Measurements from ENCODE around the gene HLA-DOB.

HLA-DOB gene

DNA sequence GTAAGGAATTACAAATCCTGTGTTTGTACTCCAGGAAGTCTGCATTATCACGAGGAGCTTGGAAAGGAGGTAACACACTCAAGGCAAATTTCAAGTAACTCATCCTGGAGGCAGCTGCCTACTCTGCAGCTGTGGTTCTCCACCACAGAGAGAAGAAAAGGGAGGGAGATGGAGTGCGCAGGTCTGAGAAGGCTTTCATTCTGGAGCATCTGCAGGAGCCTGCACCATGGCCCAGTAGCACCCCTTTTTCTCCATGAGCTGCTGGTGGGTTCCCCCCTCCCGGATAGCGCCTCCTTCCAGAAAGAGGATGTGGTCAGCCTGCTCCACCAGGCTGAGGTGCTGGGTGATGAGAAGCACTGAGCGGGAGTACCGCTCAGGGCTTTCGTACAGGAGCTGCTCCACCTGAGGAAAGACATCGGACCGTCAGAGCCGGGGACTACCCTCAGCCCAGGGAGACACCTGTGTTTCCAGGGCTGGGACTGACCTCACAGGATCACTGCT lies 28.6 kb upstream of the HLA-DOB start:
- H3K27ac ChIP-seq (ENCODE audit: low read length): peak overlapping the region; percentile 99
- peak overlapping the region; percentile 79 for H3K4me2 ChIP-seq (ENCODE audit: insufficient read depth, low read length)
- ATAC-seq (ENCODE audit: insufficient read depth, low read depth): peak; percentile 60

GRCh38 chr6:32844839-32845383 lies 28.1 kb upstream of the HLA-DOB start:
- Histone ChIP-seq H3K4me1 (ENCODE audit: insufficient read depth, low read length) (peaks cover 48% of the 10 kb centered on the region), H3K9me3 (ENCODE audit: insufficient read depth, low read length, severe bottlenecking) (no peaks in the 10 kb centered on the region), H3K4me3 (ENCODE audit: low read depth in 1 of 2, low read length in 2 of 2) (peak overlapping the region; percentile 6 to 94; a peak in 3 of 4 replicates), H4K20me1 (ENCODE audit: insufficient read depth, low read length) (no peaks in the 10 kb centered on the region), H3K36me3 (ENCODE audit: insufficient read depth, low read length) (peaks cover 56% of the 10 kb centered on the region), H3K27ac (ENCODE audit: low read length) (peak overlapping the region; percentile 99), H3K9ac (ENCODE audit: low read depth, low read length) (peak overlapping the region; percentile 92), H2AFZ (ENCODE audit: low read depth, low read length) (peak overlapping the region; percentile 90), H3K79me2 (ENCODE audit: insufficient read depth, low read length) (peaks cover 27% of the 10 kb centered on the region), H3K27me3 (ENCODE audit: insufficient read depth, low read length, poor library complexity) (no peaks in the 10 kb centered on the region), H3K4me2 (ENCODE audit: insufficient read depth, low read length) (peak overlapping the region; percentile 79)
- ATAC-seq (ENCODE audit: insufficient read depth, low read depth) (no peak; the same call in 2 of the 3 replicates), DNase-seq (no peak)
- TF ChIP-seq EZH2 (IDR thresholded peaks at IDR 0.05; ENCODE audit: borderline replicate concordance, low read depth, low read length, severe bottlenecking) (no peak), CTCF (IDR thresholded peaks at IDR 0.05; ENCODE audit: borderline replicate concordance, extremely low read depth, low read length, poor library complexity, severe bottlenecking) (no peak)

More for the DNA sequence above, 28.6 kb upstream of the HLA-DOB start:
- Histone ChIP-seq H3K79me2 (ENCODE audit: insufficient read depth, low read length) (peaks cover 27% of the 10 kb centered on the region), H3K36me3 (ENCODE audit: insufficient read depth, low read length) (peaks cover 56% of the 10 kb centered on the region), H3K27me3 (ENCODE audit: insufficient read depth, low read length, poor library complexity) (no peaks in the 10 kb centered on the region), H4K20me1 (ENCODE audit: insufficient read depth, low read length) (no peaks in the 10 kb centered on the region), H3K9me3 (ENCODE audit: insufficient read depth, low read length, severe bottlenecking) (no peaks in the 10 kb centered on the region), H3K9ac (ENCODE audit: low read depth, low read length) (peak overlapping the region; percentile 92), H2AFZ (ENCODE audit: low read depth, low read length) (no peak overlapping the region), H3K4me1 (ENCODE audit: insufficient read depth, low read length) (peaks cover 48% of the 10 kb centered on the region), H3K4me3 (ENCODE audit: low read depth in 1 of 2, low read length in 2 of 2) (peak overlapping the region in 1 of 2 experiments; percentile 94; a peak in 2 of 4 replicates)
- TF ChIP-seq CTCF (IDR thresholded peaks at IDR 0.05; ENCODE audit: borderline replicate concordance, extremely low read depth, low read length, poor library complexity, severe bottlenecking) (no peak), EZH2 (IDR thresholded peaks at IDR 0.05; ENCODE audit: borderline replicate concordance, low read depth, low read length, severe bottlenecking) (no peak)
- DNase-seq: peak; percentile 79

DNA sequence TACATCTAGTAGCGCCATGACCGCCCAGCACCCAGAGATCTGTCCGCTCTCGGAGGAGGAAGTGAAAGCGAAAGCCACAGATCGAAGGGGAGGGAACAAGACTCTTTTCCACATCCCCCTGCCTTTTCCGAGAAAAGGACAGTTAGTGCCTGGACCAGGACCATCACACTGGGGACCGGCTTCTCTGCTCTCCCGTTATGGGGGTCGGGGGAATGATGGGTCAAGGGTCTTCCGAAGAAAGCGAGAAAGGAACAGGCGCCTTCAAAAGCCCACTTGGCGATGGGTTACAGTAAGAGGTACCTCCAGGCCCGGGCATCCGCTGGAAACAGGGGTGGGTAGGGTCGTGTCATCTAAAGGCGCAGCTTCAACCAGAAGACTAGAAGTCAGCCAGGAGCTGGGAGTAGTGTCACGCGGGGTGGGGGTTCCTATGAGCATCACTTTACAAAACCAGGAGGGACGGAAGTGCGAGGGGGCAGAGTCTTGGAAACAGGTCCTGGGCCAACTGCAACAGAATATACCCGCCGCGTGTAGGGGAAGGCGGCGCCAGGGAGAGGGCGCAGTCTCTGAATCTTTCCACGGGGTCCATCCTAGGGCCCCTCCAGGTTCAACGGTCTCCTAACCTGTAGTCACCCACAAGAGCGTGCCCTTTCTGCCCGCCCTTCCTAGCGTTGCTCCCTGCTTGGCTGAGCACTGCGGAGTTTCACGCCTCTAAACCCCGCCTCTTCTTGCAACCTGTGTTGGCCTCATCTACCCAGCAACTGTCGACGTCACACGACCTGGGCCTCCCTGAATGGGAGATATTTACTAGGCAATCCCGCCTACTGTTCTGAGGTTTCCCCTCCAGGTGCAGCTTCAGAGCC lies 27.4 kb upstream of the HLA-DOB start, which contains the start of gene PSMB8:
Gene PSMB8, minus strand, starts transcription at position 69 of the 860 bp plus-strand sequence. Its CDS starts 51 bp downstream, at position 18.
- ATAC-seq (ENCODE audit: insufficient read depth, low read depth) (peak; percentile 82), DNase-seq (peak; percentile 97)
- no peaks in the 10 kb centered on the region for H3K27me3 ChIP-seq (ENCODE audit: insufficient read depth, low read length, poor library complexity)
- peak within 1 kb of the TSS; percentile 81 to 94 for H3K4me3 ChIP-seq (ENCODE audit: low read depth in 1 of 2, low read length in 2 of 2)
- peaks cover 27% of the 10 kb centered on the region for H3K79me2 ChIP-seq (ENCODE audit: insufficient read depth, low read length)
- H3K27ac ChIP-seq (ENCODE audit: low read length): peak within 1 kb of the TSS; percentile 99
- TF ChIP-seq EZH2 (IDR thresholded peaks at IDR 0.05; ENCODE audit: borderline replicate concordance, low read depth, low read length, severe bottlenecking): no peak
- TF ChIP-seq CTCF (IDR thresholded peaks at IDR 0.05; ENCODE audit: borderline replicate concordance, extremely low read depth, low read length, poor library complexity, severe bottlenecking): peak; percentile 36
- H3K4me2 ChIP-seq (ENCODE audit: insufficient read depth, low read length): peak within 1 kb of the TSS; percentile 79
- peaks cover 50% of the 10 kb centered on the region for H3K4me1 ChIP-seq (ENCODE audit: insufficient read depth, low read length)
- H3K9me3 ChIP-seq (ENCODE audit: insufficient read depth, low read length, severe bottlenecking): no peaks in the 10 kb centered on the region
- peaks cover 56% of the 10 kb centered on the region for H3K36me3 ChIP-seq (ENCODE audit: insufficient read depth, low read length)
- no peaks in the 10 kb centered on the region for H4K20me1 ChIP-seq (ENCODE audit: insufficient read depth, low read length)
- peak within 1 kb of the TSS; percentile 92 for H3K9ac ChIP-seq (ENCODE audit: low read depth, low read length)
- H2AFZ ChIP-seq (ENCODE audit: low read depth, low read length): peak within 1 kb of the TSS; percentile 90
